DOHH2 (cell line): ENCODE measurements around the gene MAGI1.

ENCODE experiments used
- H3F3A ChIP-seq: fragments of 200-600 bp; sonication (generic), shearing (Covaris generic); 2 replicates; pipeline ENCODE4 v1.6.0; 2016; ENCODE audit warnings: antibody characterized with exemption, mild to moderate bottlenecking; ENCODE audit not compliant: control insufficient read depth, insufficient read depth
- H3K27ac ChIP-seq: fragments of 200-600 bp; sonication (generic); 2 replicates; pipeline ENCODE4 v1.5.1; 2014; ENCODE audit warnings: low read depth, mild to moderate bottlenecking, low read length, moderate library complexity
- H3K27me3 ChIP-seq: fragments of 200-600 bp; sonication (generic); 2 replicates; pipeline ENCODE4 v1.6.1; 2014; ENCODE audit warnings: mild to moderate bottlenecking, low read length, mixed read lengths; ENCODE audit not compliant: control insufficient read depth
- H3K36me3 ChIP-seq: fragments of 200-600 bp; sonication (generic); 2 replicates; pipeline ENCODE4 v1.6.1; 2014; ENCODE audit warnings: mild to moderate bottlenecking, low read length, moderate library complexity, mixed read lengths; ENCODE audit not compliant: control insufficient read depth
- H3K4me1 ChIP-seq: fragments of 200-600 bp; sonication (generic); 2 replicates; pipeline ENCODE4 v1.6.1; 2014; ENCODE audit warnings: mild to moderate bottlenecking, low read length, mixed read lengths; ENCODE audit not compliant: control insufficient read depth
- H3K4me2 ChIP-seq: fragments of 200-600 bp; sonication (generic); 2 replicates; pipeline ENCODE4 v1.6.0; 2014; ENCODE audit warnings: mild to moderate bottlenecking, low read length, moderate library complexity
- H3K4me3 ChIP-seq: fragments of 200-600 bp; sonication (generic); 2 replicates; pipeline ENCODE4 v1.5.1; 2014; ENCODE audit warnings: mild to moderate bottlenecking, low read length, mixed read lengths
- H3K79me2 ChIP-seq: fragments of 200-600 bp; sonication (generic); 2 replicates; pipeline ENCODE4 v1.6.1; 2014; ENCODE audit warnings: mild to moderate bottlenecking, low read length, mixed read lengths; ENCODE audit not compliant: control insufficient read depth
- H3K9me2 ChIP-seq: fragments of 200-600 bp; sonication (generic); replicated peaks from 2 replicates; pipeline ENCODE4 v1.6.1; 2014; ENCODE audit warnings: mild to moderate bottlenecking, low read length, mixed read lengths; ENCODE audit not compliant: control insufficient read depth
- H3K9me3 ChIP-seq: fragments of 200-600 bp; sonication (generic); 2 replicates; pipeline ENCODE4 v1.6.1; 2014; ENCODE audit warnings: antibody characterized with exemption, low read length, mixed read lengths; ENCODE audit not compliant: control insufficient read depth, insufficient read depth
- H4K20me1 ChIP-seq: fragments of 200-600 bp; sonication (generic); 2 replicates; pipeline ENCODE4 v1.6.0; 2014; ENCODE audit warnings: low read depth, mild to moderate bottlenecking, antibody characterized with exemption, low read length, moderate library complexity; ENCODE audit not compliant: control insufficient read depth, insufficient read depth
- EZH2phosphoT487 ChIP-seq: fragments of 200-600 bp; sonication (generic); IDR thresholded peaks from 2 replicates; pipeline ENCODE4 v1.6.1; 2017; ENCODE audit warnings: borderline replicate concordance, mild to moderate bottlenecking, antibody characterized with exemption, low read length, moderate library complexity, mixed read lengths
- TF ChIP-seq, protein P1 (sequence below): fragments of 200-600 bp; sonication (generic); IDR thresholded peaks from one replicate; pipeline ENCODE4 v1.5.1; 2014; ENCODE audit warnings: antibody characterized with exemption, mild to moderate bottlenecking, low read depth, low read length; ENCODE audit not compliant: poor library complexity, severe bottlenecking

MAGI1 gene

DNA sequence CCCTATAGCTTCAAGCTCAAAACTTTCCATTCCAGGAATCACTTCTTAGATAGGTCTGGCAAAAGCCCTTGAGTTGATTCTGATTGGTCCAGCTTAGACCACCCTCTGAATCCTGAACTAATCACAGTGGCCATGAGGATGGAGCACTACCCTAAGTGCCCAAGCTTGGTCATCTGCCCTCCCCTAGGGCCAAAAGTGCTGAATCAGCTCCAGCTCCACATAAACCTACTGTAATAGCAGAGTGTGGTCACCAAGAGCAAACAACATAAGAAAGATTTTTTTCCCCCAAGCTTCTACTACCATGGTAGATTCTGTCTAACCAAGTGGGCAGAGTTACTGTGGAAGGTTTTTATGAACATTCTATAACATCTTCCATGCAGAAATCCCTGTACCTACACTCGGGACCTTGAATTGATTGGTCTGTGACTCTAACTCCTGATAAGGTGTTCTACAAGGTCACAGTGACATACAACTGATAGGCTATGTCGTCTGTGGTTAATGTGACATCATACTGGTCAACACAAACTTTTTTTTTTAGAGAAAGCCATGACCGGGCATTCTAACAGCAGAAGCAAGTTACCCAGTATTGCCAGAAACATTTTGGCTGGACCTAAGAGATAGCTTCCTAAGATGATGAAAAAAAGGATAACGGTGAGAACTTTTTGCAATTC, 320.9 kb downstream of the MAGI1 start:
- no peaks in the 10 kb centered on the region for H4K20me1 ChIP-seq
- no peaks in the 10 kb centered on the region for H3K79me2 ChIP-seq
- no peaks in the 10 kb centered on the region for H3F3A ChIP-seq
- TF ChIP-seq EZH2phosphoT487 = no peak
- TF ChIP-seq, protein P1, sequence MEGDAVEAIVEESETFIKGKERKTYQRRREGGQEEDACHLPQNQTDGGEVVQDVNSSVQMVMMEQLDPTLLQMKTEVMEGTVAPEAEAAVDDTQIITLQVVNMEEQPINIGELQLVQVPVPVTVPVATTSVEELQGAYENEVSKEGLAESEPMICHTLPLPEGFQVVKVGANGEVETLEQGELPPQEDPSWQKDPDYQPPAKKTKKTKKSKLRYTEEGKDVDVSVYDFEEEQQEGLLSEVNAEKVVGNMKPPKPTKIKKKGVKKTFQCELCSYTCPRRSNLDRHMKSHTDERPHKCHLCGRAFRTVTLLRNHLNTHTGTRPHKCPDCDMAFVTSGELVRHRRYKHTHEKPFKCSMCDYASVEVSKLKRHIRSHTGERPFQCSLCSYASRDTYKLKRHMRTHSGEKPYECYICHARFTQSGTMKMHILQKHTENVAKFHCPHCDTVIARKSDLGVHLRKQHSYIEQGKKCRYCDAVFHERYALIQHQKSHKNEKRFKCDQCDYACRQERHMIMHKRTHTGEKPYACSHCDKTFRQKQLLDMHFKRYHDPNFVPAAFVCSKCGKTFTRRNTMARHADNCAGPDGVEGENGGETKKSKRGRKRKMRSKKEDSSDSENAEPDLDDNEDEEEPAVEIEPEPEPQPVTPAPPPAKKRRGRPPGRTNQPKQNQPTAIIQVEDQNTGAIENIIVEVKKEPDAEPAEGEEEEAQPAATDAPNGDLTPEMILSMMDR = no peak
- H3K27me3 ChIP-seq = 0 out of 2 replicates have a peak, but pooled peaks cover 3% of the 10 kb centered on the region
- no peaks in the 10 kb centered on the region for H3K9me2 ChIP-seq
- H3K4me1 ChIP-seq = no peaks in the 10 kb centered on the region
- H3K36me3 ChIP-seq = no peaks in the 10 kb centered on the region
- H3K4me2 ChIP-seq = no peak overlapping the region
- H3K4me3 ChIP-seq = no peak overlapping the region
- H3K9me3 ChIP-seq = no peaks in the 10 kb centered on the region
- no peak overlapping the region for H3K27ac ChIP-seq

DNA sequence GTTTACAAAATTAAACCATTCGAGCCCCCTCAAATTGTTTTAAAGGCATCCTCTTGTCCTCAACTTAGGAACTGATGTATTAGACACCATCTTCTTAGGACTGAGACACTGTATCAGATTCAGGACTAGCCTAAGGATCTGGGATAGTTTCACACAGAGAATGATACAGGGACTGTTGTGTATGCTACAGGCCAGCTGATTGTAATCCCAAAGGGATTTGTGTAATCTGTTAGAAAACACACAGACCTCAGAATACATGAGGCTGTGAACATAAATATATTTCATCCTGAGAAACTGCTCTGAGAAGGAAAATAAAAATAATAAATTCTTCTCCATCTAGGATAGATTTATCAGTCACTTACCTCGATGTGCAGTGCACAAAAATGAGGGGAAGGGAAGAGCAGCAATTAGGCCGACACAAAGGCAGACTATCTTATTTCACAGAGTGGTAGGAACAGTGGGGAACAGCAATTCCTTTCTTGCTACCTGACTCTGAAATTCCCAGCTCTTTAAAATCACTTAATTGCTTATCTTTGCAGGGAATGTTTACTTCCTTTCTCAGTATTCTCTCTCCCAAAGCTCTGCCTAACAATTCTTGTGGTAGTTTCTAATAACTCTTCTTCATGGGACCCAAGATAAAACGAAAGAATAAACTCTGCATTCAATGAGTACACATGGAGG, 322.5 kb downstream of the MAGI1 start:
- H3K27ac ChIP-seq = no peak overlapping the region
- no peak for TF ChIP-seq EZH2phosphoT487
- TF ChIP-seq, protein P1 = no peak
- H3K4me3 ChIP-seq = no peak overlapping the region
- no peak overlapping the region for H3K4me2 ChIP-seq
- no peaks in the 10 kb centered on the region for H4K20me1 ChIP-seq
- no peaks in the 10 kb centered on the region for H3K36me3 ChIP-seq
- no peaks in the 10 kb centered on the region for H3K79me2 ChIP-seq
- 0 out of 2 replicates have a peak, but pooled peaks cover 3% of the 10 kb centered on the region for H3K27me3 ChIP-seq
- no peaks in the 10 kb centered on the region for H3K4me1 ChIP-seq
- H3F3A ChIP-seq = no peaks in the 10 kb centered on the region
- H3K9me2 ChIP-seq = no peaks in the 10 kb centered on the region
- no peaks in the 10 kb centered on the region for H3K9me3 ChIP-seq

DNA sequence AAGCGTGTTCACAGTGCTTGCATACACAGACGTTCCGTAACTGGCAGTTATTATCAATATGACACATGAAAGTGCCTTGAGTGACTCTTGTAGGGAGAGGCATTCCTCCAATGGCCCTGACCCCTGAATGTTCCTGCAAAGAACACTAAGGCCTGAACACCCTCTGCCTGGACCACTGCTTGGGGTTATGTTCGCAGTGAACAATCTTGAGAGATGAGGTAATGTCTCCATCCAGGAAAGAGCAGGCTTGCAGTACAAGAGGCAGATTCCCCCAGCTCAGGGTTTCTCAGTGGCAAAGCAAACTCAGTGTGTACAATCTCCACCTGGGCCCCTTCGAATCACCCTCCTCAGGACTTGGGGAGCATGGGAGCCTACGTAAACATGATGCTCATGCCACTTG, 324.6 kb downstream of the MAGI1 start:
- Histone ChIP-seq H3K4me1 (no peaks in the 10 kb centered on the region), H3K9me2 (no peaks in the 10 kb centered on the region), H3K4me3 (no peak overlapping the region), H3K79me2 (no peaks in the 10 kb centered on the region), H3F3A (no peaks in the 10 kb centered on the region), H3K9me3 (no peaks in the 10 kb centered on the region), H3K27ac (no peak overlapping the region), H3K36me3 (no peaks in the 10 kb centered on the region), H3K27me3 (0 out of 2 replicates have a peak, but pooled peaks cover 3% of the 10 kb centered on the region), H3K4me2 (no peak overlapping the region), H4K20me1 (no peaks in the 10 kb centered on the region)
- no peak for TF ChIP-seq EZH2phosphoT487
- TF ChIP-seq, protein P1 = no peak
